A673 (cell line): ENCODE measurements around the gene NR2F1-AS1. TPM values are rescaled to one million over a fixed set of nuclear protein-coding genes. Genes with fewer than 3 reads are reported as not detected.

ENCODE experiments used
- BruUV-seq: library from RNA; stranded (reverse); fragments of 400-500 nt; replicated peaks from 2 replicates; lab custom pipeline; 2021; lab: Mats Ljungman, UMichigan
- CTCF ChIA-PET: fragments of 300-600 bp; sonication (Branson Sonifier 250); formaldehyde crosslinking; loops from one replicate; lab custom pipeline; 2022; ENCODE audit warnings: antibody characterized with exemption; lab: Charles Lee
- POLR2A ChIA-PET: fragments of 300-600 bp; sonication (Branson Sonifier 250); formaldehyde crosslinking; loops from one replicate; lab custom pipeline; 2022; ENCODE audit warnings: antibody characterized with exemption; ENCODE audit not compliant: low non-redundant PET; lab: Charles Lee
- DNase-seq: peaks from one replicate; pipeline ENCODE4 v3.0.0-alpha.2; 2015; ENCODE audit warnings: low spot score
- H3K27ac ChIP-seq: fragments of 200-600 bp; sonication (generic); 2 replicates; pipeline ENCODE4 v1.5.1; 2016; ENCODE audit warnings: mixed run types, low read depth, mild to moderate bottlenecking, mixed read lengths, antibody characterized with exemption, low read length; ENCODE audit not compliant: poor library complexity, severe bottlenecking
- H3K27me3 ChIP-seq: fragments of 200-600 bp; sonication (generic); replicated peaks from 2 replicates; pipeline ENCODE4 v1.6.1; 2017; ENCODE audit warnings: mixed run types, low read depth, mild to moderate bottlenecking, mixed read lengths, antibody characterized with exemption, low read length; ENCODE audit not compliant: insufficient read depth, poor library complexity
- H3K36me3 ChIP-seq: fragments of 200-600 bp; sonication (generic); 2 replicates; pipeline ENCODE4 v1.6.1; 2016; ENCODE audit warnings: mixed run types, mild to moderate bottlenecking, mixed read lengths, antibody characterized with exemption, low read length; ENCODE audit not compliant: insufficient read depth, poor library complexity, severe bottlenecking
- H3K4me1 ChIP-seq: fragments of 200-600 bp; sonication (generic); 2 replicates; pipeline ENCODE4 v1.6.1; 2017; ENCODE audit warnings: mixed run types, mild to moderate bottlenecking, mixed read lengths, antibody characterized with exemption, low read length; ENCODE audit not compliant: insufficient read depth, poor library complexity, severe bottlenecking
- H3K4me3 ChIP-seq: fragments of 200-600 bp; sonication (generic); 2 replicates; pipeline ENCODE4 v1.5.1; 2016; ENCODE audit warnings: low read depth, mixed run types, mild to moderate bottlenecking, mixed read lengths, low read length; ENCODE audit not compliant: poor library complexity, severe bottlenecking
- H3K9me3 ChIP-seq: fragments of 200-600 bp; sonication (generic); 2 replicates; pipeline ENCODE4 v1.6.1; 2016; ENCODE audit warnings: mixed run types, low read depth, mild to moderate bottlenecking, mixed read lengths, antibody characterized with exemption, low read length; ENCODE audit not compliant: poor library complexity, severe bottlenecking
- EZH2 ChIP-seq: fragments of 200-600 bp; sonication (generic); IDR thresholded peaks from 2 replicates; pipeline ENCODE4 v1.6.1; 2017; ENCODE audit warnings: borderline replicate concordance, low read depth, mild to moderate bottlenecking, mixed read lengths, antibody characterized with exemption, low read length; ENCODE audit not compliant: poor library complexity, severe bottlenecking
- intact Hi-C: fragments of 100-400 bp; cut with micrococcal nuclease; formaldehyde crosslinking; loops from one replicate; pipeline ENCODE4 v1.10.0; 2022; ENCODE audit not compliant: unreplicated experiment
- total RNA-seq: library from RNA; stranded (reverse); gene quantifications from 2 replicates; pipeline ENCODE4 v1.2.3, GENCODE V29; 2021
- TF ChIP-seq, protein P1 (sequence below): fragments of 300-800, 200-600 bp; sonication (generic); conservative IDR thresholded peaks from 2 replicates; pipeline ENCODE4 v1.5.1; 2017; ENCODE audit warnings: low read depth, mild to moderate bottlenecking, antibody characterized with exemption, low read length, moderate library complexity, mixed read lengths

The NR2F1-AS1 gene
- total RNA-seq, 1 experiment from 2014 or later = 2.3 TPM

DNA sequence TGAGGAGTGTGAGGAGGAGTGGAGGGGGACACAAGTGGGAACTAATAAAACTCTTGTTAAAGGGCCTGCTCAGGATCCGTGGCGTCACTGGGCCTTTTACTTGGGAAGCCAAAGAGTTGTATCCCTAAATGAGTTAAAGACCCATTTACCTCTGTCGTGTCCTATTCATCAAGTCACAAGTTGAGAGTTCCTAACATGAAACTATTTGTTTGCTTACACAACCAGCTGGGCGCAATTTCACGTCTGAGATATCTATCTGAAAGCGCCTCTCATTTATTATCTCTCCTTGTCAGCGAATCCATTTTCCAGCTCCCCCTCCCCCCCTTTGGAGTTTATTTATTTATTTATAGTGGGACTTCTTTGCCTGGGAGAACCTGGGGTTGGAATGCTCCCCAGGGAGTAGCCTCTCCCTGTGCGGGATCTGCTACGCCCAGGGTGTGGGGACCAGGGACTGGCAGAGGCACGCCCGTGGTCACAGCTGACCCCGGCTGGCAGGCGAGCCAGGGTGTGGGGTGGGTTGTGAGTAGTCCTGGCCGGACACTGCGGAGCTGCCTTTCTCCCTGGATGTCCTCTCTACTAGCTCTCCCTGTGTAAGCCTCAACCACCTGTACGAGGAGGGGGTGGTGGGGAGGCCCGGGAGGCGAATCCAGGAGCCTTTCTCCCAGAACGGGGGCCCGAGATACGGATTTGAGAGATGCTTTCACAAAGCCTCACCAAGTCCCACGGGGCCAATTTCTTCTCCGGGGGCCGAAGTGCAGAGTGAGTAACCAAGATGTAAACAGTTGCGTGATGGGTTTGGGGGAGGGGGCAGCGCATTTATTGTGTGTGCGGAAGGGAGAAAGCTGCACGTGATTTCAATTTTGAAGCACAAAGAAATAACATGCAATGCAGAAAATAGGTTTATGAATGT is 17.3 kb upstream of the NR2F1-AS1 start:
- POLR2A ChIA-PET = interaction anchor here (0.5 kb wide), 1 partner anchor 266 kb away, joined by 3 read pairs; no protein-coding TSS in a partner anchor
- CTCF ChIA-PET = interaction anchor here (0.6 kb wide), 1 partner anchor 37 kb away, joined by 3 read pairs; no protein-coding TSS in a partner anchor
- Histone ChIP-seq H3K4me1 (no peaks in the 10 kb centered on the region), H3K27ac (no peak overlapping the region), H3K36me3 (no peaks in the 10 kb centered on the region), H3K4me3 (no peak overlapping the region), H3K9me3 (no peaks in the 10 kb centered on the region), H3K27me3 (peaks cover 5% of the 10 kb centered on the region)
- no peak for TF ChIP-seq EZH2
- TF ChIP-seq, protein P1, sequence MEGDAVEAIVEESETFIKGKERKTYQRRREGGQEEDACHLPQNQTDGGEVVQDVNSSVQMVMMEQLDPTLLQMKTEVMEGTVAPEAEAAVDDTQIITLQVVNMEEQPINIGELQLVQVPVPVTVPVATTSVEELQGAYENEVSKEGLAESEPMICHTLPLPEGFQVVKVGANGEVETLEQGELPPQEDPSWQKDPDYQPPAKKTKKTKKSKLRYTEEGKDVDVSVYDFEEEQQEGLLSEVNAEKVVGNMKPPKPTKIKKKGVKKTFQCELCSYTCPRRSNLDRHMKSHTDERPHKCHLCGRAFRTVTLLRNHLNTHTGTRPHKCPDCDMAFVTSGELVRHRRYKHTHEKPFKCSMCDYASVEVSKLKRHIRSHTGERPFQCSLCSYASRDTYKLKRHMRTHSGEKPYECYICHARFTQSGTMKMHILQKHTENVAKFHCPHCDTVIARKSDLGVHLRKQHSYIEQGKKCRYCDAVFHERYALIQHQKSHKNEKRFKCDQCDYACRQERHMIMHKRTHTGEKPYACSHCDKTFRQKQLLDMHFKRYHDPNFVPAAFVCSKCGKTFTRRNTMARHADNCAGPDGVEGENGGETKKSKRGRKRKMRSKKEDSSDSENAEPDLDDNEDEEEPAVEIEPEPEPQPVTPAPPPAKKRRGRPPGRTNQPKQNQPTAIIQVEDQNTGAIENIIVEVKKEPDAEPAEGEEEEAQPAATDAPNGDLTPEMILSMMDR = no peak
- no TSS peak for BruUV-seq
- intact Hi-C loops = no loop called here
- DNase-seq = no peak

- CTCF ChIA-PET = no interaction called here
- intact Hi-C loops = no loop called here
- TF ChIP-seq, protein P1 = no peak
- no peak for TF ChIP-seq EZH2
Observed at GRCh38 chr5:93596676-93597490, 15.9 kb upstream of the NR2F1-AS1 start.

DNA sequence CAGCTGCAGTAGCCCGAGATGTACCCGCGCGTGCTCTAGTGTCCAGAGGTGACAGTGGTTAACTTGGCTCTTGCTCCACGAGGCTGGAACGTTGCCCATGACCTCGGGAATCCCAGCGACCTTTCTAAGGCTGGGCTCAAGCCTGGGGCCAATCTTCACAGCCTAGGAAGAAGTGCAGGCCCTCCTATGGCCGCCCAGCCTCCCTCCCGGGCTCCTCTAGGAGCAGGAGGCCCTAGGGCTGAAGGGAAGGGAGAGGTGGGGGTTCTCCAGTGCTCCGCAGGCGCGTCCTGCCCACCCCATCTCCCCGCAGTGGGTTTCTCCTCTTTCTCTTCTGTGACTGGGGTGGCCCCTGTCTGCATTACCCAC is 15.3 kb upstream of the NR2F1-AS1 start:
- H3K4me3 ChIP-seq = no peak overlapping the region
- H3K36me3 ChIP-seq = no peaks in the 10 kb centered on the region
- DNase-seq = no peak
- no peaks in the 10 kb centered on the region for H3K9me3 ChIP-seq
- BruUV-seq = no TSS peak
- H3K27me3 ChIP-seq = no peaks in the 10 kb centered on the region
- ChIA-PET POLR2A (no interaction called here), CTCF (no interaction called here)
- no peak overlapping the region for H3K27ac ChIP-seq
- no peaks in the 10 kb centered on the region for H3K4me1 ChIP-seq
- TF ChIP-seq, protein P1 = no peak
- TF ChIP-seq EZH2 = no peak
- intact Hi-C loops = no loop called here

More at GRCh38 chr5:93596676-93597490, 15.9 kb upstream of the NR2F1-AS1 start:
- Histone ChIP-seq H3K27me3 (no peaks in the 10 kb centered on the region), H3K27ac (no peak overlapping the region), H3K4me3 (no peak overlapping the region), H3K9me3 (no peaks in the 10 kb centered on the region), H3K4me1 (no peaks in the 10 kb centered on the region), H3K36me3 (no peaks in the 10 kb centered on the region)
- POLR2A ChIA-PET = no interaction called here
- BruUV-seq = no TSS peak
- DNase-seq = no peak
